A549 (cell line): ENCODE data around the gene PPP6R3. TPM values are rescaled to one million over a fixed set of nuclear protein-coding genes. Genes with fewer than 3 reads are reported as not detected.

ENCODE experiments used
- ATAC-seq, 2 experiments: fragments of 200-7000 bp in 1 of 2; fragments of >200 bp in 1 of 2; cut with Nextera tagmentation in 1 of 2; cut with Tn5 transposase in 1 of 2; 3 replicates each; pipeline versions ENCODE4 v1.8.0 to v1.9.1; 2018 to 2020; ENCODE audit warnings: mild to moderate bottlenecking in 1 of 2, moderate library complexity in 1 of 2
- CTCF ChIA-PET: fragments of 300-600 bp; sonication (Branson Sonifier 250); formaldehyde crosslinking; extraction: SDS; loops from one replicate; lab custom pipeline; 2021; ENCODE audit warnings: antibody characterized with exemption, inconsistent platforms; lab: Yijun Ruan, JAX
- POLR2A ChIA-PET: fragments of 350-600 bp; formaldehyde crosslinking; extraction: SDS; loops from one replicate; lab custom pipeline; 2021; ENCODE audit warnings: antibody characterized with exemption, inconsistent platforms; lab: Yijun Ruan, JAX
- DNase-seq, 2 experiments: peaks; one replicate each; pipeline versions ENCODE4 v3.0.0 to v3.0.0-alpha.2; 2011 to 2016; ENCODE audit warnings: low read depth in 1 of 2, low spot score in 1 of 2
- FAIRE-seq: peaks from 2 replicates; lab custom pipeline; 2011; peaks lifted over from hg19 to GRCh38; lab: Jason Lieb, UNC
- H3K27ac ChIP-seq, 2 experiments: fragments of >200 bp; sonication (Bioruptor Twin); formaldehyde crosslinking; 3 replicates each; pipeline ENCODE4 v1.5.1; 2016 to 2017
- H3K4me1 ChIP-seq: fragments of >200 bp; sonication (Bioruptor Twin); formaldehyde crosslinking; 3 replicates; pipeline ENCODE4 v1.6.1; 2016
- H3K4me2 ChIP-seq: fragments of >200 bp; sonication (Bioruptor Twin); formaldehyde crosslinking; 3 replicates; pipeline ENCODE4 v1.6.1; 2016
- H3K4me3 ChIP-seq: fragments of >200 bp; sonication (Bioruptor Twin); formaldehyde crosslinking; 3 replicates; pipeline ENCODE4 v1.5.1; 2016
- H3K9me3 ChIP-seq: fragments of >200 bp; sonication (Bioruptor Twin); formaldehyde crosslinking; 3 replicates; pipeline ENCODE4 v1.6.1; 2016
- ATOH8 ChIP-seq: fragments of 250-450 bp; sonication (Bioruptor Pico); IDR thresholded peaks from 2 replicates; pipeline ENCODE4 v1.5.0; 2020; ENCODE audit warnings: low read depth, mild to moderate bottlenecking, moderate library complexity
- CBX2 ChIP-seq: fragments of 200-600 bp; sonication (generic); IDR thresholded peaks from 2 replicates; pipeline ENCODE4 v1.6.1; 2016; ENCODE audit warnings: low read depth, mild to moderate bottlenecking, borderline replicate concordance
- CEBPB ChIP-seq, 2 experiments: fragments of >200 bp in 1 of 2; sonication (Bioruptor Twin) in 1 of 2; formaldehyde crosslinking in 1 of 2; IDR thresholded peaks; 2 replicates each; pipeline ENCODE4 v1.6.1; 2012 to 2016
- CHD2 ChIP-seq: fragments of 150-350 bp; IDR thresholded peaks from 2 replicates; pipeline ENCODE4 v1.6.1; 2014; ENCODE audit warnings: low read length; ENCODE audit not compliant: partially characterized antibody
- CHD4 ChIP-seq: fragments of 200-600 bp; sonication (generic); IDR thresholded peaks from 2 replicates; pipeline ENCODE4 v1.6.1; 2016; ENCODE audit warnings: antibody characterized with exemption, mild to moderate bottlenecking, borderline replicate concordance
- ELK1 ChIP-seq: fragments of 150-350 bp; IDR thresholded peaks from 2 replicates; pipeline ENCODE4 v1.6.1; 2014; ENCODE audit warnings: low read depth, mild to moderate bottlenecking, low read length
- EP300 ChIP-seq, 2 experiments: fragments of >200 bp; sonication (Bioruptor Twin); formaldehyde crosslinking; IDR thresholded peaks; 2 replicates in 1 of 2; 3 replicates in 1 of 2; pipeline ENCODE4 v1.6.1; 2016 to 2017
- ESRRA ChIP-seq: fragments of 150-350 bp; IDR thresholded peaks from 2 replicates; pipeline ENCODE4 v1.6.1; 2014; ENCODE audit warnings: mild to moderate bottlenecking, low read length, borderline replicate concordance
- FOSL2 ChIP-seq, 2 experiments: fragments of 450-650 bp in 1 of 2; fragments of >200 bp in 1 of 2; sonication (Bioruptor Twin) in 1 of 2; formaldehyde crosslinking; IDR thresholded peaks; 2 replicates each; pipeline versions ENCODE4 v1.5.0 to v1.6.1; 2016 to 2020; ENCODE audit warnings: mild to moderate bottlenecking in 1 of 2, moderate library complexity in 1 of 2
- HOXB5 ChIP-seq: fragments of 250-450 bp; sonication (Bioruptor Pico); IDR thresholded peaks from 2 replicates; pipeline ENCODE4 v1.5.0; 2020; ENCODE audit warnings: mild to moderate bottlenecking, moderate library complexity
- JUN ChIP-seq, 2 experiments: fragments of >200 bp; sonication (Bioruptor Twin); formaldehyde crosslinking; IDR thresholded peaks; 2 replicates in 1 of 2; 3 replicates in 1 of 2; pipeline ENCODE4 v1.6.1; 2016 to 2017
- JUNB ChIP-seq: fragments of >200 bp; sonication (Bioruptor Twin); formaldehyde crosslinking; IDR thresholded peaks from 2 replicates; pipeline ENCODE4 v1.6.1; 2016
- KDM5A ChIP-seq: fragments of 200-600 bp; sonication (generic); IDR thresholded peaks from 2 replicates; pipeline ENCODE4 v1.6.1; 2016; ENCODE audit warnings: antibody characterized with exemption, mild to moderate bottlenecking
- MAFK ChIP-seq: fragments of 450-650 bp; IDR thresholded peaks from 2 replicates; pipeline ENCODE4 v1.6.1; 2014; ENCODE audit not compliant: partially characterized antibody
- MAX ChIP-seq: IDR thresholded peaks from 2 replicates; pipeline ENCODE4 v1.6.1; 2012
- MAZ ChIP-seq: fragments of 150-350 bp; IDR thresholded peaks from 2 replicates; pipeline ENCODE4 v1.6.1; 2014; ENCODE audit warnings: antibody characterized with exemption, low read depth, low read length, borderline replicate concordance
- MYC ChIP-seq: IDR thresholded peaks from 2 replicates; pipeline ENCODE4 v1.6.1; 2012; ENCODE audit warnings: mild to moderate bottlenecking, inconsistent platforms, low read length, improper control_type of control experiment, borderline replicate concordance
- NFE2L2 ChIP-seq: fragments of 150-350 bp; conservative IDR thresholded peaks from 2 replicates; pipeline ENCODE4 v1.6.1; 2014; ENCODE audit warnings: low read length
- NPAS2 ChIP-seq: fragments of 250-450 bp; sonication (Bioruptor Pico); IDR thresholded peaks from 2 replicates; pipeline ENCODE4 v1.8.0; 2022; ENCODE audit warnings: mild to moderate bottlenecking, moderate library complexity, borderline replicate concordance
- NR3C1 ChIP-seq: fragments of >200 bp; sonication (Bioruptor Twin); formaldehyde crosslinking; IDR thresholded peaks from 3 replicates; pipeline ENCODE4 v1.6.1; 2017
- PHF8 ChIP-seq: fragments of 200-600 bp; sonication (generic); IDR thresholded peaks from 2 replicates; pipeline ENCODE4 v1.6.1; 2016; ENCODE audit warnings: low read depth, mild to moderate bottlenecking, antibody characterized with exemption, moderate library complexity, borderline replicate concordance
- RCOR1 ChIP-seq: fragments of 150-350 bp; IDR thresholded peaks from 2 replicates; pipeline ENCODE4 v1.6.1; 2014; ENCODE audit warnings: antibody characterized with exemption, low read length, low read depth
- ZFP36 ChIP-seq: fragments of 450-650 bp; IDR thresholded peaks from 2 replicates; pipeline ENCODE4 v1.6.1; 2014; ENCODE audit warnings: borderline replicate concordance; ENCODE audit not compliant: partially characterized antibody
- ZNF302 ChIP-seq: fragments of 250-450 bp; sonication (Bioruptor Pico); IDR thresholded peaks from 2 replicates; pipeline ENCODE4 v1.9.0; 2021; ENCODE audit warnings: inconsistent platforms, mild to moderate bottlenecking, moderate library complexity
- ZSCAN20 ChIP-seq: fragments of 250-450 bp; sonication (Bioruptor Pico); IDR thresholded peaks from 2 replicates; pipeline ENCODE4 v1.8.0; 2022; ENCODE audit warnings: mild to moderate bottlenecking, moderate library complexity
- WGBS: methylation state at CpG from one replicate; pipeline ENCODE4 v1.1.6; 2017; ENCODE audit errors: missing lambda C conversion rate; 5-methylcytosine and 5-hydroxymethylcytosine counted together
- polyA plus RNA-seq, 4 experiments: library from polyadenylated mRNA; depleted of rRNA in 3 of 4; stranded (reverse); fragments of >200 nt; fragmentation: RNase III in 1 of 4; extraction: RNeasy Plus Mini Kit Qiagen cat#74134 plus additional on column Dnase treatment in 1 of 4; gene quantifications; 2 replicates in 3 of 4; 3 replicates in 1 of 4; pipeline ENCODE4 v1.2.3, GENCODE V29; 2011 to 2017

Gene PPP6R3
- polyA plus RNA-seq, 2 of the 4 experiments (the other 2 are of a cell fraction) = 69.7 to 114 TPM

- Histone ChIP-seq H3K4me1 (peaks cover 26% of the 10 kb centered on the region), H3K4me3 (no peak overlapping the region)
- CTCF ChIA-PET = no interaction called here
- no peak for TF ChIP-seq CBX2
- no peak for TF ChIP-seq NR3C1
- TF ChIP-seq ZFP36 = no peak
- TF ChIP-seq JUN (IDR thresholded peaks at IDR 0.05) = no peak
- no peak for TF ChIP-seq ESRRA
- TF ChIP-seq ZSCAN20 (CRISPR knock-in tag) = no peak
- TF ChIP-seq NPAS2 (CRISPR knock-in tag) = no peak
- TF ChIP-seq, all 56 proteins: peak for 0
- FAIRE-seq (no peak), ATAC-seq (no peak), DNase-seq (no peak)
- POLR2A ChIA-PET = no interaction called here
- WGBS = 91% methylated on average over 1 of the region's 1 CpG
- Histone ChIP-seq H3K4me2 (no peak overlapping the region; the same call in 2 of the 3 replicates), H3K27ac (peak overlapping the region in 1 of 2 experiments; percentile 62; a peak in 3 of 6 replicates), H3K9me3 (no peaks in the 10 kb centered on the region)
Observed at GRCh38 chr11:68545796-68546195, 85.2 kb downstream of the PPP6R3 start.

- 56% methylated on average over 4 of the region's 4 CpGs for WGBS
- Histone ChIP-seq H3K9me3 (no peaks in the 10 kb centered on the region), H3K4me2 (peak overlapping the region; percentile 17; the same call in 1 of the 3 replicates), H3K4me1 (peaks cover 26% of the 10 kb centered on the region), H3K4me3 (no peak overlapping the region), H3K27ac (peak overlapping the region; percentile 19 to 62; a peak in 4 of 6 replicates)
- DNase-seq (peak; percentile 24 to 45), FAIRE-seq (no peak), ATAC-seq (peak in 1 of 2 experiments; percentile 60; a peak in 3 of 6 replicates)
- POLR2A ChIA-PET = no interaction called here
- CTCF ChIA-PET = no interaction called here
- TF ChIP-seq FOSL2 (IDR thresholded peaks at IDR 0.05) (no peak), FOSL2 (CRISPR knock-in tag; IDR thresholded peaks at IDR 0.05) (peak; percentile 15; the same call in 1 of the 2 replicates), HOXB5 (no peak)
Observed at GRCh38 chr11:68546555-68546954, 86.0 kb downstream of the PPP6R3 start.

- Histone ChIP-seq H3K4me3 (no peak overlapping the region), H3K4me2 (no peak overlapping the region), H3K4me1 (peaks cover 14% of the 10 kb centered on the region), H3K9me3 (no peaks in the 10 kb centered on the region)
- no peak for FAIRE-seq
- DNase-seq = no peak
- WGBS = 91% methylated on average over 11 of the region's 11 CpGs
- ATAC-seq = no peak
- POLR2A ChIA-PET = no interaction called here
- TF ChIP-seq CHD4 (no peak), ELK1 (no peak), MAZ (no peak), ATOH8 (CRISPR knock-in tag) (no peak), RCOR1 (no peak), NFE2L2 (no peak), KDM5A (no peak), MYC (no peak), ZNF302 (CRISPR knock-in tag) (no peak), CHD2 (no peak), EP300 (IDR thresholded peaks at IDR 0.05) (no peak), JUNB (no peak), ESRRA (no peak), MAX (no peak), FOSL2 (IDR thresholded peaks at IDR 0.05) (no peak), FOSL2 (CRISPR knock-in tag; IDR thresholded peaks at IDR 0.05) (no peak), ZSCAN20 (CRISPR knock-in tag) (no peak), CEBPB (IDR thresholded peaks at IDR 0.05) (no peak), MAFK (no peak), PHF8 (no peak), NPAS2 (CRISPR knock-in tag) (no peak)
- TF ChIP-seq, all 56 proteins: peak for 0
- H3K27ac ChIP-seq = no peak overlapping the region
- CTCF ChIA-PET = no interaction called here
Observed at GRCh38 chr11:68549789-68550484, 89.4 kb downstream of the PPP6R3 start.
